Measurements from ENCODE around the gene P4HB.

- TF ChIP-seq, protein P1, sequence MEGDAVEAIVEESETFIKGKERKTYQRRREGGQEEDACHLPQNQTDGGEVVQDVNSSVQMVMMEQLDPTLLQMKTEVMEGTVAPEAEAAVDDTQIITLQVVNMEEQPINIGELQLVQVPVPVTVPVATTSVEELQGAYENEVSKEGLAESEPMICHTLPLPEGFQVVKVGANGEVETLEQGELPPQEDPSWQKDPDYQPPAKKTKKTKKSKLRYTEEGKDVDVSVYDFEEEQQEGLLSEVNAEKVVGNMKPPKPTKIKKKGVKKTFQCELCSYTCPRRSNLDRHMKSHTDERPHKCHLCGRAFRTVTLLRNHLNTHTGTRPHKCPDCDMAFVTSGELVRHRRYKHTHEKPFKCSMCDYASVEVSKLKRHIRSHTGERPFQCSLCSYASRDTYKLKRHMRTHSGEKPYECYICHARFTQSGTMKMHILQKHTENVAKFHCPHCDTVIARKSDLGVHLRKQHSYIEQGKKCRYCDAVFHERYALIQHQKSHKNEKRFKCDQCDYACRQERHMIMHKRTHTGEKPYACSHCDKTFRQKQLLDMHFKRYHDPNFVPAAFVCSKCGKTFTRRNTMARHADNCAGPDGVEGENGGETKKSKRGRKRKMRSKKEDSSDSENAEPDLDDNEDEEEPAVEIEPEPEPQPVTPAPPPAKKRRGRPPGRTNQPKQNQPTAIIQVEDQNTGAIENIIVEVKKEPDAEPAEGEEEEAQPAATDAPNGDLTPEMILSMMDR (IDR thresholded peaks at IDR 0.05): no peak
- peak; percentile 39 for TF ChIP-seq POLR2A (IDR thresholded peaks at IDR 0.05)
These were observed 27.0 kb downstream of the P4HB start, which contains the start of gene MCRIP1 for GRCh38 chr17:81833160-81833920.
